ENCODE measurements around the gene PLD1.

DNA sequence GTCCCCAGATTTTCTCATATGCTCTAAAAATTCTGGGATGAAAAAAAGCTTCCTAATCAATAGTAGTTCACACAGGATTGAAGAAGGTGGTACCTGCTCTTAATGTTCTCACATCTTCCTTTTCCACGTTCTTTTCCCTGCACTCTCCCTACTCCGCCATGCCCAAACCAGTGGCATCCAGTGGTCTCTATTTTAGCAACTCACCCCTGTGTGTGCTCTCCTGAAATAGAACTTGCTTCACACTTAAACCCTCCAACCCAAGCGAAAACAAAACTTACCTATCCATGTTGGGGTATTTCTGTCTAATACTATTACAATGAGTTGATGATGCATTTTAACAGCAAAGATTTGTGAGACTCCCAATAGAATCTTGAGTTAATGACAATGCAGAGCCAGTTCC lies 148.8 kb downstream of the PLD1 start:
- TF ChIP-seq RFX5 (IDR thresholded peaks at IDR 0.05; ENCODE audit: borderline replicate concordance, low read depth, low read length) (no peak), CTCF (IDR thresholded peaks at IDR 0.05; ENCODE audit: control extremely low read depth in 1 of 3, insufficient read depth in 1 of 3, low read depth in 1 of 3, low read length in 3 of 3) (no peak), GTF2F1 (IDR thresholded peaks at IDR 0.05; ENCODE audit: borderline replicate concordance, low read depth, low read length) (no peak), POLR2A (IDR thresholded peaks at IDR 0.05; ENCODE audit: control extremely low read depth in 1 of 2, low read depth in 2 of 2, low read length in 2 of 2) (no peak), GABPA (IDR thresholded peaks at IDR 0.05; ENCODE audit: borderline replicate concordance, insufficient read depth, low read length) (no peak), NRF1 (IDR thresholded peaks at IDR 0.05; ENCODE audit: low read depth, low read length) (no peak), RAD21 (IDR thresholded peaks at IDR 0.05 in 1 of 2, conservative IDR thresholded peaks at IDR 0.05 in 1 of 2; ENCODE audit: low read depth in 2 of 2, low read length in 2 of 2) (no peak), POLR2AphosphoS5 (IDR thresholded peaks at IDR 0.05; ENCODE audit: low read depth, low read length) (no peak), MAX (IDR thresholded peaks at IDR 0.05) (no peak)

Measured in H1 (cell line).